Endothelial cell of umbilical vein (primary cell): Measurements from ENCODE around the gene TM2D1. TPM values are rescaled to one million over a fixed set of nuclear protein-coding genes. Genes with fewer than 3 reads are reported as not detected.
"Not testable (repeated sequence)": the region's sequence is repeated elsewhere in the genome, so short reads cannot be mapped to it uniquely, and the experiment has no call there.

Experiments
- BruUV-seq: library from RNA; stranded (reverse); fragments of 400-500 nt; replicated peaks from 2 replicates; lab custom pipeline; 2021; lab: Mats Ljungman, UMichigan
- CTCF ChIA-PET: fragments of 300-600, 350-600 bp; sonication (Branson Sonifier 250); formaldehyde crosslinking; loops from one replicate; lab custom pipeline; 2021; ENCODE audit warnings: antibody characterized with exemption, inconsistent platforms; lab: Charles Lee
- POLR2A ChIA-PET: fragments of 300-600, 350-600 bp; sonication (Branson Sonifier 250); formaldehyde crosslinking; loops from one replicate; lab custom pipeline; 2021; ENCODE audit warnings: antibody characterized with exemption, inconsistent platforms; lab: Charles Lee
- DNase-seq: peaks from one replicate; pipeline ENCODE4 v3.0.0-alpha.2; 2011; ENCODE audit warnings: low read depth, low spot score
- FAIRE-seq: peaks from 2 replicates; lab custom pipeline; 2011; peaks lifted over from hg19 to GRCh38; lab: Jason Lieb, UNC
- H2AFZ ChIP-seq: 2 replicates; pipeline ENCODE4 v1.6.0; 2012; ENCODE audit warnings: low read depth, low read length, control low read depth, inconsistent platforms
- H3K27ac ChIP-seq: 2 replicates; pipeline ENCODE4 v1.5.1; 2011; ENCODE audit warnings: low read depth, mild to moderate bottlenecking, control low read depth, low read length, moderate library complexity; ENCODE audit not compliant: insufficient read depth
- H3K27me3 ChIP-seq, 2 experiments: 2 replicates each; pipeline versions ENCODE4 v1.6.0 to v1.6.1; 2011; ENCODE audit warnings: low read length in 2 of 2, mixed read lengths in 1 of 2; ENCODE audit not compliant: control insufficient read depth in 2 of 2, insufficient read depth in 2 of 2
- H3K36me3 ChIP-seq, 2 experiments: 2 replicates in 1 of 2; 3 replicates in 1 of 2; pipeline ENCODE4 v1.5.1; 2011; ENCODE audit warnings: low read length in 2 of 2, mild to moderate bottlenecking in 1 of 2, moderate library complexity in 1 of 2; ENCODE audit not compliant: control insufficient read depth in 2 of 2, insufficient read depth in 2 of 2; ENCODE audit errors: extremely low read depth in 1 of 2
- H3K4me1 ChIP-seq: 3 replicates; pipeline ENCODE4 v1.5.1; 2011; ENCODE audit warnings: mild to moderate bottlenecking, low read length; ENCODE audit not compliant: control insufficient read depth, insufficient read depth; ENCODE audit errors: extremely low read depth
- H3K4me2 ChIP-seq: 2 replicates; pipeline ENCODE4 v1.6.1; 2011; ENCODE audit warnings: low read length, control low read depth, mixed read lengths; ENCODE audit not compliant: insufficient read depth
- H3K4me3 ChIP-seq, 3 experiments: fragments of 200-600 bp in 1 of 3; sonication (generic), shearing (Covaris generic) in 1 of 3; replicated peaks in 1 of 3; 2 replicates each; pipeline ENCODE4 v1.5.1; 2011 to 2016; ENCODE audit warnings: control low read depth in 3 of 3, low read length in 3 of 3, mild to moderate bottlenecking in 2 of 3, inconsistent platforms in 1 of 3, low read depth in 1 of 3, moderate library complexity in 1 of 3; ENCODE audit not compliant: insufficient read depth in 1 of 3
- H3K79me2 ChIP-seq: 2 replicates; pipeline ENCODE4 v1.6.0; 2012; ENCODE audit warnings: low read length, inconsistent platforms; ENCODE audit not compliant: control insufficient read depth, insufficient read depth
- H3K9ac ChIP-seq: replicated peaks from 2 replicates; pipeline ENCODE3; 2011; ENCODE audit warnings: low read length, control low read depth; ENCODE audit not compliant: insufficient read depth; ENCODE audit errors: extremely low read depth
- H3K9me1 ChIP-seq: replicated peaks from 3 replicates; pipeline ENCODE4 v1.6.0; 2011; ENCODE audit warnings: mild to moderate bottlenecking, low read length; ENCODE audit not compliant: control insufficient read depth, insufficient read depth; ENCODE audit errors: extremely low read depth
- H3K9me3 ChIP-seq: replicated peaks from 2 replicates; pipeline ENCODE4 v1.5.1; 2012; ENCODE audit warnings: low read length, inconsistent platforms; ENCODE audit not compliant: control insufficient read depth, insufficient read depth
- H4K20me1 ChIP-seq: replicated peaks from 2 replicates; pipeline ENCODE3; 2011; ENCODE audit warnings: mild to moderate bottlenecking, low read length; ENCODE audit not compliant: control insufficient read depth, insufficient read depth; ENCODE audit errors: extremely low read depth
- CTCF ChIP-seq, 2 donors: IDR thresholded peaks; 1 replicate in 1 of 2; 2 replicates in 1 of 2; pipeline ENCODE4 v1.5.1; 2011; ENCODE audit warnings: low read length in 2 of 2, mild to moderate bottlenecking in 2 of 2, moderate library complexity in 2 of 2, control low read depth in 1 of 2, inconsistent platforms in 1 of 2, low read depth in 1 of 2; ENCODE audit not compliant: insufficient read depth in 1 of 2; ENCODE audit errors: extremely low read depth in 1 of 2
- EZH2 ChIP-seq: IDR thresholded peaks from 2 replicates; pipeline ENCODE4 v1.6.1; 2012; ENCODE audit warnings: borderline replicate concordance, low read depth, mild to moderate bottlenecking, moderate library complexity, low read length, inconsistent platforms; ENCODE audit not compliant: severe bottlenecking
- FOS ChIP-seq: IDR thresholded peaks from 2 replicates; pipeline ENCODE4 v1.6.1; 2011; ENCODE audit warnings: mild to moderate bottlenecking, low read length, moderate library complexity, borderline replicate concordance; ENCODE audit not compliant: insufficient read depth
- GATA2 ChIP-seq: IDR thresholded peaks from 2 replicates; pipeline ENCODE4 v1.7.0; 2011; ENCODE audit warnings: low read depth, mild to moderate bottlenecking, moderate library complexity, mixed read lengths, low read length; ENCODE audit not compliant: insufficient read length, insufficient read depth
- JUN ChIP-seq: IDR thresholded peaks from 2 replicates; pipeline ENCODE4 v1.6.1; 2011; ENCODE audit warnings: borderline replicate concordance, low read depth; ENCODE audit not compliant: insufficient read length, insufficient read depth
- MYC ChIP-seq: IDR thresholded peaks from one replicate; pipeline ENCODE4 v1.6.1; 2011; ENCODE audit warnings: mild to moderate bottlenecking, low read depth, low read length
- POLR2A ChIP-seq: IDR thresholded peaks from 2 replicates; pipeline ENCODE4 v1.6.1; 2012; ENCODE audit warnings: low read depth, mild to moderate bottlenecking, control low read depth, low read length
- POLR2AphosphoS5 ChIP-seq: IDR thresholded peaks from 2 replicates; pipeline ENCODE4 v1.6.1; 2012; ENCODE audit warnings: low read depth, mild to moderate bottlenecking, control low read depth, low read length, moderate library complexity; ENCODE audit not compliant: insufficient read depth
- dilution Hi-C: fragments of 300-500 bp; cut with MboI; formaldehyde crosslinking; loops from one replicate; pipeline ENCODE4 v1.15.0; 2019; ENCODE audit warnings: low sequenced_read_pairs; ENCODE audit not compliant: extremely low pct_ligation_motif_present
- intact Hi-C: fragments of 100-400 bp; cut with micrococcal nuclease; formaldehyde crosslinking; loops from one replicate; pipeline ENCODE4 v1.10.0; 2022
- polyA plus RNA-seq, 4 experiments: library from polyadenylated mRNA; depleted of rRNA in 3 of 4; stranded (reverse) in 3 of 4; unstranded in 1 of 4; fragments of >200 nt; gene quantifications; 2 replicates each; pipeline versions ENCODE4 v1.2.1 to v1.2.3, GENCODE V29; 2011 to 2012; ENCODE audit warnings: missing spikeins in 1 of 4
- total RNA-seq: library from RNA; stranded (reverse); gene quantifications from 2 replicates; pipeline ENCODE4 v1.2.3, GENCODE V29; 2021
- TF ChIP-seq, protein P1 (sequence below): IDR thresholded peaks from 2 replicates; pipeline ENCODE4 v1.6.1; 2011; ENCODE audit not compliant: insufficient read depth, insufficient read length

Gene TM2D1
- total and polyA plus RNA-seq, 2 donors (not counting 3 experiments of a cell fraction or from before 2014, with no cell fraction given), result 37.5 to 50.0 TPM

- H3K4me3 ChIP-seq, CTCF ChIA-PET, H3K9ac ChIP-seq, H2AFZ ChIP-seq, H3K9me3 ChIP-seq, BruUV-seq, dilution Hi-C loops, H3K27me3 ChIP-seq, POLR2A ChIA-PET, H3K4me2 ChIP-seq, H3K9me1 ChIP-seq, FAIRE-seq, DNase-seq, H3K36me3 ChIP-seq, H4K20me1 ChIP-seq, intact Hi-C loops, H3K27ac ChIP-seq: not testable (repeated sequence)
- Histone ChIP-seq H3K4me1 (peaks cover 18% of the 10 kb centered on the region), H3K79me2 (peaks cover 73% of the 10 kb centered on the region)
Observed at GRCh38 chr1:61718996-61719663, 5.8 kb downstream of the TM2D1 start.

GRCh38 chr1:61711969-61712368 lies 13.0 kb downstream of the TM2D1 start:
- CTCF ChIA-PET, result no interaction called here
- no peaks in the 10 kb centered on the region for H4K20me1 ChIP-seq
- no peaks in the 10 kb centered on the region for H3K9me3 ChIP-seq
- H3K9me1 ChIP-seq, result no peaks in the 10 kb centered on the region
- no peaks in the 10 kb centered on the region for H3K4me1 ChIP-seq
- no peak overlapping the region for H3K4me3 ChIP-seq
- H3K27me3 ChIP-seq, result no peaks in the 10 kb centered on the region
- intact Hi-C loops, result no loop called here
- no peak overlapping the region for H3K9ac ChIP-seq
- peaks cover 43% of the 10 kb centered on the region for H3K79me2 ChIP-seq
- no peak for DNase-seq
- no peak for FAIRE-seq
- POLR2A ChIA-PET, result no interaction called here
- H3K36me3 ChIP-seq, result peaks cover 4 to 7% of the 10 kb centered on the region in 2 experiments
- dilution Hi-C loops, result no loop called here
- no peak overlapping the region for H3K27ac ChIP-seq
- BruUV-seq, result no TSS peak
- H3K4me2 ChIP-seq, result no peak overlapping the region
- TF ChIP-seq, protein P1, sequence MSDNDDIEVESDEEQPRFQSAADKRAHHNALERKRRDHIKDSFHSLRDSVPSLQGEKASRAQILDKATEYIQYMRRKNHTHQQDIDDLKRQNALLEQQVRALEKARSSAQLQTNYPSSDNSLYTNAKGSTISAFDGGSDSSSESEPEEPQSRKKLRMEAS, result no peak
- TF ChIP-seq POLR2AphosphoS5 (no peak), MYC (no peak), CTCF (IDR thresholded peaks at IDR 0.05; ENCODE audit: extremely low read depth in 1 of 2, insufficient read depth in 1 of 2, low read depth in 1 of 2, low read length in 2 of 2) (no peak), JUN (no peak), EZH2 (no peak), FOS (no peak), POLR2A (no peak), GATA2 (no peak)
- H2AFZ ChIP-seq, result no peak overlapping the region
